ENCODE data around the gene AKAP10.
"Not testable (repeated sequence)": the region's sequence is repeated elsewhere in the genome, so short reads cannot be mapped to it uniquely, and the experiment has no call there.

Gene AKAP10

DNA sequence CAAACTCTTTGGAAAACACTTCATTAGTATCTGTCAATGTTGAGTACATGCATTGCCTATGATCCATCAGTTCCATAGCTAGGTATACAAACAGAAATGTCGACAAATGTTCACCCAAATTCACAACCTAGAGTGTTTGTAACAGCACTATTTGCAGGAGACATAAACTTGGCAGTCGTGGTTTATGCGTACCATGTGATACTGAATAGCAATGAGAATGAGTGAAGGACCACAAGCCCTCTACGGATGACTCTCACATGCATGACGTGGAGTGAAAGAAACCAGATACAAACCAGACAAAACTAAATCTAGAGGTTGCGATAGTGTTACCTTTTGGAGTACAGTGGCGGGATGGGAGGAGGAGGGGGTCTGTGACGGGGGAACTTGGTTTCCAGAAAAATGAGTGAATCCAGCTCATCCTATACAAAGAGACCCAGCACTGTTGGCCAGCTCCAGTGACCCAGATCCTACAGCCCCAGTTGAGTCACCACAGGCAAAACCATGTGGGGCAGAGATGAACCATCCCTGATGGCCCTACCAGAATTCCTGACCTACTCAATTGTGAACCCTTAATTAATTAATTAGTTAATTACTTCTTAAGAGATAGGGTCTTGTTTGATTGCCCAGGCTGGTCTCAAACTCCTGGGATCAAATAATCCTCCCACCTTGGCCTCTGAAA, 94.0 kb downstream of the AKAP10 start:
- DNase-seq (ENCODE audit: extremely low spot score, insufficient read length, low read depth) (no peak), FAIRE-seq (no peak)

- FAIRE-seq (no peak), DNase-seq (ENCODE audit: extremely low spot score, insufficient read length, low read depth) (no peak)
Measured at GRCh38 chr17:19880393-19880792, 97.2 kb downstream of the AKAP10 start.

DNA sequence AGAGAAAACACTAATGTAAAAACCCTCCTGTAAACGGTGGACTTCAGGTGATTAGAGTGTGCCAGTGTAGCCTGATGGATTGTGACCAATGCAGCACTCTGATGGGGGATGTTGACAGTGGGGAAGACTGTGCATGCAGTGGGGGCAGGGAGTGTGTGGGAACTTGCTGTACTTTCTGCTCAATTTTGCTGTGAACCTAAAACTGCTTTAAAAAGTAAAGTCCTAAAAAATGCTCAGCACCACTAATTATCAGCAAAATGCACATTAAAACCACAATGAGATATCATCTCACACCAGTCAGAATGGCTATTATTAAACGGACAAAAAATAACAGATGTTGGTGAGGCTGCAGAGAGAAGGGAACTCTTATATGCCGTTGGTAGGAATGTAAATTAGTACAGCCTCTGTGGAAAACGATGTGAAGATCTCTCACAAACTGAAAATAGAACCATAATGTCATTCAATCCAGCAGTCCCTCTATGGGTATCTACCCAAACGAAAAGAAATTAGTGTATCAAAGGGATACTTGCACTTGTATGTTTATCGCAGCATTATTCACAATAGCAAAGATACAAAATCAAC, 100.2 kb downstream of the AKAP10 start:
- FAIRE-seq = no peak
- DNase-seq (ENCODE audit: extremely low spot score, insufficient read length, low read depth) = no peak

- no peak for FAIRE-seq
- no peak for DNase-seq (ENCODE audit: extremely low spot score, insufficient read length, low read depth)
Measured at GRCh38 chr17:19876529-19877161, 101.0 kb downstream of the AKAP10 start.

GRCh38 chr17:19874256-19874655, 103.4 kb downstream of the AKAP10 start:
- DNase-seq (ENCODE audit: extremely low spot score, insufficient read length, low read depth) = no peak
- FAIRE-seq = no peak

DNA sequence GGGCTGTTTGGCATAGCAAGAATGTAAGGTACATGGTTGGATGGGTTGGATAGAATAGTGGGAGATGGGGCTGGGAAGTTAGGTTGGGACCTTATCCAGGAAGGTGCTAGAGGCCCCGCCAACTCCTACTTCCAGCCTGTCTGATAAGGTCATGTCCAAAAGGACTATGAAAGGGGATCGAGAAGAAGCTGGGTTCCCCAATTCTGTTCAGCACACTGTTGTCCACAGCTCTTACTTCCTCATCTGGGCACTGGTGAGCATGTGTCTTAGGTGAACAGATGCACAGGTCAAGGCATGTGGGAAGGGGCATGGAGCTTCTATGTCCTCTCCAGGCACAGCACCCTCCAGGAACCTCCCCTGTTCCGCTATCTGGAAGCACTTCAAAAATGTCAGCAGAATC, 104.3 kb downstream of the AKAP10 start:
- no peak for FAIRE-seq
- no peak for DNase-seq (ENCODE audit: extremely low spot score, insufficient read length, low read depth)

- FAIRE-seq (no peak), DNase-seq (ENCODE audit: extremely low spot score, insufficient read length, low read depth) (no peak)
Measured at GRCh38 chr17:19868079-19868395, 109.6 kb downstream of the AKAP10 start.

DNA sequence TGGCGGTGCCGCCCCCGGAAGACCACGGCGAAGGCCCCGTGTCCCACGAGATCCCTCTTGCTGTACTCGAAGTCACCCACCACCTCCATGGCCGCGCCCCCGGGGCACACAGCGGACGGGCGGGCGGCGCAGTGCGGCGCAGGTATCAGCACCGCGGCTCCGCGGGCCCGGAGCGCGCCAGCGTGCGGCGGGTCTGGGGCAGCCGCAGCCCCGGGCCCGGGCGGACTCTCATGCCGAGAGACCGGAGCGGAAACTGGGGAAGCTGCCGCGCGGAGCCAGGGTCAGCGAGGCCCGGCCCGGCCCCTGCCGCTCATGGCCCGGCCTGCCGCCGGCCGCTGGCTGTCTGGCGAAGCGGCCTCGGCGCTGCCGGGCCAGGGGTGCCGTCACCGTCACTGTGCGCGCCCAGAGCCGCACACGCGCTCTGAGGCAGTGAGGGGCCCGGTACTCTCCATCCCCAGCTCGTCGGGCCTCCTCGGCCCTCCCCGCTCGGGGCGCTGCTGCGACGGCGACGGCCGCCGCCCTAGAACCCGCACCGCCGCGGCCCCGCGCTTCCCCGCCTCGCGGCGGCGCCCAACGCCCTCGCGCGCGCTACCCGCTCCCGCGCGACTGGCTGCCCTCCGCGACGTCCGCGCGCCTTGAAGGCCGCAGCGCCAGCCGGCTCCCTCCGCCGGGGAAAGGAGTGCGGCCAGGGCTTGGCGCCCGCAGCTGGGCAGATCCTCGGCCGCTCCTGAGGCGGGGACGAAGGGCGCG, 110.1 kb downstream of the AKAP10 start, which contains the start of gene ULK2:
ULK2 (minus strand) TSS at position 608 of the 750 bp plus-strand sequence; CDS start at position 89, 519 bp downstream.
- DNase-seq (ENCODE audit: extremely low spot score, insufficient read length, low read depth) (peak; percentile 42), FAIRE-seq (no peak)

DNA sequence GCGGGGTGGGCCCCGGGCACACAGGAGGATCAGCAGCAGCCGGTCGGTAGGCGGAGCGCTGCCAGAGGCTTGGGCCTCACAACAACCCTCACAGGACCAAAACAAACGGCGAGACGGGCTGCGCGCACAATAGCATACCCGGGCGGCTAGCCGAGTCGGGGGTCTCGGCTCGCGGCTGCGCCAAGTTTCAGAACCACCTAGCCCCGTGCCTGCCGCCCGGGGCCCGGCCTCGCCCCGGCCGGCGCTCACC, 110.6 kb downstream of the AKAP10 start:
- peak; percentile 17 for DNase-seq (ENCODE audit: extremely low spot score, insufficient read length, low read depth)
- peak; percentile 69 for FAIRE-seq

GRCh38 chr17:19865021-19865420, 112.6 kb downstream of the AKAP10 start:
- FAIRE-seq (no peak), DNase-seq (ENCODE audit: extremely low spot score, insufficient read length, low read depth) (no peak)

DNA sequence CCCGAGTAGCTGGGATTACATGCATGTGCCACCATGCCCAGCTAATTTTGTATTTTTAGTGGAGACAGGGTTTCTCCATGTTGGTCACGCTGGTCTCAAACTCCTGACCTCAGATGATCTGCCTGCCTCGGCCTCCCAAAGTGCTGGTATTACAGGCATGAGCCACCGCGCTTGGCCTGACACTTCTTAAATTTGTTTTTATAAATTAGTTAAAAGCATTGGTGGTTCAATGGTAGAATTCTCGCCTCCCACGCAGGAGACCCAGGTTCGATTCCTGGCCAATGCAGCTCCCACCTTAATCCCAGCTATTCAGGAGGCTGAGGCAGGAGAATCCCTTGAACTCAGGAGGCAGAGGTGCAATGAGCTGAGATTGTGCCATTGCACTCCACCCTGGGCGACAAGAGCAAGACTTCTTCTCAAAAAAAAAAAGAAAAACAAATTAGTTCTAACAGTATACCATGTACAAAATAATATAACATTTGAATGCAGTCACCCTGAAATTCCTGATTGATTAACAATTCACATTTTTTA, 116.9 kb downstream of the AKAP10 start:
- DNase-seq (ENCODE audit: extremely low spot score, insufficient read length, low read depth); FAIRE-seq: not testable (repeated sequence)

DNA sequence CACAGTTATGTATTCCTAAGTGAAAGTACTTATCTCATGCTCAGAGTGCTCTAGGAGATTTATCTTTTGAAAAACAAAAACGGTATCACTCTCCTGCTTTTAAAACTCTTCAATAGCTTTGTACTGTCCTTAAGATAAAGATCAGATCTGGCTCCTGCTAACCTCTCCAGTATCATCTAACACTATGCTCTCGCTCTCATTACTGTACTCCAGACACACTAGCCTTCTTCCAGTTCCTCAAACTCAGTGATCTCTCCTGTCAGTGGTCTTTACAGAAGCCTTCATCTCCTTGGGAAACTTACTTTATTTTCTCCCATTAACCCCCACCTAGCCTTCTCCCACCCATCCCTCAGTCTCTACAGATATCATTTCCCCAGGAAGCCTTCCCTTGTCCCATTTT, 120.0 kb downstream of the AKAP10 start:
- FAIRE-seq = no peak

More for the DNA sequence above, 120.0 kb downstream of the AKAP10 start:
- no peak for DNase-seq (ENCODE audit: extremely low spot score, insufficient read length, low read depth)

Measured in GM18507 (cell line).